GM23338 (cell line): ENCODE results near the gene SCAMP5. TPM values are rescaled to one million over a fixed set of nuclear protein-coding genes. Genes with fewer than 3 reads are reported as not detected.

Experiments
- ATAC-seq: fragments of 200-7000 bp; cut with Tn5 transposase; 3 replicates; pipeline ENCODE4 v1.9.1; 2020
- DNase-seq: peaks from one replicate; pipeline ENCODE4 v3.0.0-alpha.2; 2015; ENCODE audit warnings: low spot score
- H2AFZ ChIP-seq: fragments of 200-600 bp; sonication (generic); 2 replicates; pipeline ENCODE4 v1.8.0; 2016; ENCODE audit warnings: antibody characterized with exemption, mild to moderate bottlenecking, moderate library complexity
- H3F3A ChIP-seq: fragments of 200-600 bp; sonication (generic); replicated peaks from 2 replicates; pipeline ENCODE4 v1.8.0; 2017; ENCODE audit warnings: antibody characterized with exemption, mixed run types, low read depth
- H3K27ac ChIP-seq: fragments of 200-600 bp; sonication (generic); 2 replicates; pipeline ENCODE4 v1.6.1; 2016; ENCODE audit warnings: low read depth
- H3K27me3 ChIP-seq: fragments of 200-600 bp; sonication (generic); 2 replicates; pipeline ENCODE4 v1.8.0; 2016; ENCODE audit warnings: mild to moderate bottlenecking, mixed run types, moderate library complexity; ENCODE audit not compliant: insufficient read depth
- H3K36me3 ChIP-seq: fragments of 200-600 bp; sonication (generic); 2 replicates; pipeline ENCODE4 v1.8.0; 2016; ENCODE audit warnings: mild to moderate bottlenecking; ENCODE audit not compliant: insufficient read depth
- H3K4me1 ChIP-seq: fragments of 200-600 bp; sonication (generic); 2 replicates; pipeline ENCODE4 v1.8.0; 2016; ENCODE audit warnings: mild to moderate bottlenecking, moderate library complexity; ENCODE audit not compliant: insufficient read depth
- H3K4me2 ChIP-seq: fragments of 200-600 bp; sonication (generic); 2 replicates; pipeline ENCODE4 v1.7.1; 2017; ENCODE audit warnings: mixed run types
- H3K4me3 ChIP-seq: fragments of 200-600 bp; sonication (generic); 2 replicates; pipeline ENCODE4 v1.6.1; 2016; ENCODE audit warnings: mixed run types
- H3K79me2 ChIP-seq: fragments of 200-600 bp; sonication (generic); replicated peaks from 2 replicates; pipeline ENCODE4 v1.8.0; 2017; ENCODE audit warnings: mild to moderate bottlenecking; ENCODE audit not compliant: insufficient read depth
- H3K9me2 ChIP-seq: fragments of 200-600 bp; sonication (generic); 2 replicates; pipeline ENCODE4 v1.8.0; 2017; ENCODE audit not compliant: insufficient read depth
- H4K20me1 ChIP-seq: fragments of 200-600 bp; sonication (generic); replicated peaks from 2 replicates; pipeline ENCODE4 v1.8.0; 2017; ENCODE audit warnings: mild to moderate bottlenecking; ENCODE audit not compliant: insufficient read depth
- H3K27ac Mint-ChIP-seq: 2 replicates; pipeline ENCODE4 v1.8.0; 2020; ENCODE audit warnings: inconsistent platforms, mild to moderate bottlenecking, moderate library complexity, mixed read lengths
- H3K27me3 Mint-ChIP-seq: 3 replicates; pipeline ENCODE4 v1.8.0; 2022; ENCODE audit warnings: low read depth, mild to moderate bottlenecking, moderate library complexity, mixed read lengths, inconsistent platforms; ENCODE audit not compliant: insufficient read depth, poor library complexity
- H3K36me3 Mint-ChIP-seq: 3 replicates; pipeline ENCODE4 v1.8.0; 2021; ENCODE audit warnings: low read depth, mild to moderate bottlenecking, inconsistent platforms, moderate library complexity, mixed read lengths
- H3K4me1 Mint-ChIP-seq: 3 replicates; pipeline ENCODE4 v1.8.0; 2020; ENCODE audit warnings: mild to moderate bottlenecking, inconsistent platforms, mixed read lengths
- H3K4me3 Mint-ChIP-seq: 3 replicates; pipeline ENCODE4 v1.8.0; 2021; ENCODE audit warnings: moderate library complexity, mild to moderate bottlenecking, inconsistent platforms, mixed read lengths
- H3K9me3 Mint-ChIP-seq: 3 replicates; pipeline ENCODE4 v1.8.0; 2020; ENCODE audit warnings: moderate library complexity, mild to moderate bottlenecking, inconsistent platforms, mixed read lengths
- EZH2 ChIP-seq: fragments of 200-600 bp; sonication (generic); IDR thresholded peaks from one replicate; pipeline ENCODE4 v1.8.0; 2017; ENCODE audit warnings: antibody characterized with exemption, mild to moderate bottlenecking, low read depth; ENCODE audit not compliant: unreplicated experiment
- EZH2phosphoT487 ChIP-seq: fragments of 200-600 bp; sonication (generic); IDR thresholded peaks from one replicate; pipeline ENCODE4 v1.8.1; 2018; ENCODE audit warnings: antibody characterized with exemption; ENCODE audit not compliant: unreplicated experiment
- JUNB ChIP-seq: IDR thresholded peaks from one replicate; pipeline ENCODE4 v1.6.1; 2016; ENCODE audit warnings: antibody characterized with exemption; ENCODE audit not compliant: unreplicated experiment
- NANOG ChIP-seq: IDR thresholded peaks from 2 replicates; pipeline ENCODE4 v1.6.1; 2016; ENCODE audit warnings: antibody characterized with exemption, borderline replicate concordance
- POLR2AphosphoS5 ChIP-seq: IDR thresholded peaks from 2 replicates; pipeline ENCODE4 v1.6.1; 2016; ENCODE audit warnings: antibody characterized with exemption, low read depth
- STAT1 ChIP-seq: IDR thresholded peaks from one replicate; pipeline ENCODE4 v1.6.1; 2016; ENCODE audit warnings: antibody characterized with exemption; ENCODE audit not compliant: unreplicated experiment
- ZNF114 ChIP-seq: fragments of 250-450 bp; sonication (Bioruptor Pico); IDR thresholded peaks from 2 replicates; pipeline ENCODE4 v1.5.0; 2020; ENCODE audit warnings: mild to moderate bottlenecking, moderate library complexity
- ZNF331 ChIP-seq: fragments of 250-450 bp; sonication (Bioruptor Pico); IDR thresholded peaks from 2 replicates; pipeline ENCODE4 v1.5.0; 2020; ENCODE audit warnings: low read depth, mild to moderate bottlenecking, moderate library complexity
- polyA plus RNA-seq: library from polyadenylated mRNA; unstranded; fragments of >200 nt; fragmentation: Nextera tagmentation; extraction: Ambion mirVana; gene quantifications from 2 replicates; pipeline ENCODE4 v1.2.1, GENCODE V29; 2016
- total RNA-seq: library from RNA; depleted of rRNA; stranded (reverse); fragments of >200 nt; shearing (Covaris generic); gene quantifications from 2 replicates; pipeline ENCODE4 v1.2.3, GENCODE V29; 2014
- TF ChIP-seq, protein P1 (sequence below): fragments of 250-450 bp; sonication (Bioruptor Pico); IDR thresholded peaks from 2 replicates; pipeline ENCODE4 v1.5.0; 2020; ENCODE audit warnings: mild to moderate bottlenecking, moderate library complexity
- TF ChIP-seq, protein P2 (sequence below): IDR thresholded peaks from 2 replicates; pipeline ENCODE4 v1.6.1; 2016; ENCODE audit warnings: antibody characterized with exemption
- TF ChIP-seq, protein P3 (sequence below), 2 experiments: fragments of 200-600 bp in 1 of 2; sonication (generic) in 1 of 2; conservative IDR thresholded peaks; 2 replicates each; pipeline versions ENCODE4 v1.5.1 to v1.6.1; 2016 to 2017; ENCODE audit warnings: antibody characterized with exemption in 2 of 2, low read depth in 2 of 2, mild to moderate bottlenecking in 2 of 2, moderate library complexity in 1 of 2

The SCAMP5 gene
- total and polyA plus RNA-seq, 2 experiments from 2014 or later, result 12.8 to 43.3 TPM

DNA sequence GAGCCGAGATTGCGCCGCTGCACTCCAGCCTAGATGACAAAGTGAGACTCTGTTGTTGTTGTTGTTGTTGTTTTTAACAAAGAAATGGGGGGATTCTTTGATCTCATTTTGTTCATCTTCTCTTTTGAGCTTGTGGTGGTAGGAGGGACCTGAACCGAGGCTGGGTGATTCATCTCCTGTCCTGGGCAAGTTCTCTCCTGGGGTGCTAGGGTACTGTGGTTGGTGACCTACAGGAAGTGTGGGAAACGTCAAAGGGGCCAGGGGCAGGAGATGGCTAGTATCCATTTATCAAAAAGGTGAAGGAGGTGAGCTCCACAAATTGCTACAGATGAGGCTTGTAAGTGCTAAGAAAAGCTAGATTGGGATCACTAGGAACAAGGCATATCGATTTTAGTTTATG, 42.3 kb downstream of the SCAMP5 start:
- Mint-ChIP-seq H3K27me3 (peaks cover 2% of the 10 kb centered on the region), H3K4me1 (peaks cover 30% of the 10 kb centered on the region), H3K9me3 (no peaks in the 10 kb centered on the region; the same call in 2 of the 3 replicates), H3K27ac (no peak overlapping the region), H3K36me3 (peaks cover 11% of the 10 kb centered on the region), H3K4me3 (no peak overlapping the region)
- no peak for DNase-seq
- peaks cover 9% of the 10 kb centered on the region; the same call in 1 of the 2 replicates for H3K79me2 ChIP-seq
- H2AFZ ChIP-seq, result no peak overlapping the region
- H3K27ac ChIP-seq, result no peak overlapping the region
- no peaks in the 10 kb centered on the region for H3K9me2 ChIP-seq
- no peak overlapping the region for H3K4me2 ChIP-seq
- H3K36me3 ChIP-seq, result no peaks in the 10 kb centered on the region
- peaks cover 3% of the 10 kb centered on the region; the same call in 1 of the 2 replicates for H4K20me1 ChIP-seq
- H3K4me1 ChIP-seq, result peaks cover 11% of the 10 kb centered on the region
- ATAC-seq, result no peak
- TF ChIP-seq ZNF114 (no peak), POLR2AphosphoS5 (no peak), EZH2 (no peak), JUNB (no peak), ZNF331 (CRISPR knock-in tag) (no peak), NANOG (no peak), EZH2phosphoT487 (no peak), STAT1 (no peak)
- TF ChIP-seq, protein P1, sequence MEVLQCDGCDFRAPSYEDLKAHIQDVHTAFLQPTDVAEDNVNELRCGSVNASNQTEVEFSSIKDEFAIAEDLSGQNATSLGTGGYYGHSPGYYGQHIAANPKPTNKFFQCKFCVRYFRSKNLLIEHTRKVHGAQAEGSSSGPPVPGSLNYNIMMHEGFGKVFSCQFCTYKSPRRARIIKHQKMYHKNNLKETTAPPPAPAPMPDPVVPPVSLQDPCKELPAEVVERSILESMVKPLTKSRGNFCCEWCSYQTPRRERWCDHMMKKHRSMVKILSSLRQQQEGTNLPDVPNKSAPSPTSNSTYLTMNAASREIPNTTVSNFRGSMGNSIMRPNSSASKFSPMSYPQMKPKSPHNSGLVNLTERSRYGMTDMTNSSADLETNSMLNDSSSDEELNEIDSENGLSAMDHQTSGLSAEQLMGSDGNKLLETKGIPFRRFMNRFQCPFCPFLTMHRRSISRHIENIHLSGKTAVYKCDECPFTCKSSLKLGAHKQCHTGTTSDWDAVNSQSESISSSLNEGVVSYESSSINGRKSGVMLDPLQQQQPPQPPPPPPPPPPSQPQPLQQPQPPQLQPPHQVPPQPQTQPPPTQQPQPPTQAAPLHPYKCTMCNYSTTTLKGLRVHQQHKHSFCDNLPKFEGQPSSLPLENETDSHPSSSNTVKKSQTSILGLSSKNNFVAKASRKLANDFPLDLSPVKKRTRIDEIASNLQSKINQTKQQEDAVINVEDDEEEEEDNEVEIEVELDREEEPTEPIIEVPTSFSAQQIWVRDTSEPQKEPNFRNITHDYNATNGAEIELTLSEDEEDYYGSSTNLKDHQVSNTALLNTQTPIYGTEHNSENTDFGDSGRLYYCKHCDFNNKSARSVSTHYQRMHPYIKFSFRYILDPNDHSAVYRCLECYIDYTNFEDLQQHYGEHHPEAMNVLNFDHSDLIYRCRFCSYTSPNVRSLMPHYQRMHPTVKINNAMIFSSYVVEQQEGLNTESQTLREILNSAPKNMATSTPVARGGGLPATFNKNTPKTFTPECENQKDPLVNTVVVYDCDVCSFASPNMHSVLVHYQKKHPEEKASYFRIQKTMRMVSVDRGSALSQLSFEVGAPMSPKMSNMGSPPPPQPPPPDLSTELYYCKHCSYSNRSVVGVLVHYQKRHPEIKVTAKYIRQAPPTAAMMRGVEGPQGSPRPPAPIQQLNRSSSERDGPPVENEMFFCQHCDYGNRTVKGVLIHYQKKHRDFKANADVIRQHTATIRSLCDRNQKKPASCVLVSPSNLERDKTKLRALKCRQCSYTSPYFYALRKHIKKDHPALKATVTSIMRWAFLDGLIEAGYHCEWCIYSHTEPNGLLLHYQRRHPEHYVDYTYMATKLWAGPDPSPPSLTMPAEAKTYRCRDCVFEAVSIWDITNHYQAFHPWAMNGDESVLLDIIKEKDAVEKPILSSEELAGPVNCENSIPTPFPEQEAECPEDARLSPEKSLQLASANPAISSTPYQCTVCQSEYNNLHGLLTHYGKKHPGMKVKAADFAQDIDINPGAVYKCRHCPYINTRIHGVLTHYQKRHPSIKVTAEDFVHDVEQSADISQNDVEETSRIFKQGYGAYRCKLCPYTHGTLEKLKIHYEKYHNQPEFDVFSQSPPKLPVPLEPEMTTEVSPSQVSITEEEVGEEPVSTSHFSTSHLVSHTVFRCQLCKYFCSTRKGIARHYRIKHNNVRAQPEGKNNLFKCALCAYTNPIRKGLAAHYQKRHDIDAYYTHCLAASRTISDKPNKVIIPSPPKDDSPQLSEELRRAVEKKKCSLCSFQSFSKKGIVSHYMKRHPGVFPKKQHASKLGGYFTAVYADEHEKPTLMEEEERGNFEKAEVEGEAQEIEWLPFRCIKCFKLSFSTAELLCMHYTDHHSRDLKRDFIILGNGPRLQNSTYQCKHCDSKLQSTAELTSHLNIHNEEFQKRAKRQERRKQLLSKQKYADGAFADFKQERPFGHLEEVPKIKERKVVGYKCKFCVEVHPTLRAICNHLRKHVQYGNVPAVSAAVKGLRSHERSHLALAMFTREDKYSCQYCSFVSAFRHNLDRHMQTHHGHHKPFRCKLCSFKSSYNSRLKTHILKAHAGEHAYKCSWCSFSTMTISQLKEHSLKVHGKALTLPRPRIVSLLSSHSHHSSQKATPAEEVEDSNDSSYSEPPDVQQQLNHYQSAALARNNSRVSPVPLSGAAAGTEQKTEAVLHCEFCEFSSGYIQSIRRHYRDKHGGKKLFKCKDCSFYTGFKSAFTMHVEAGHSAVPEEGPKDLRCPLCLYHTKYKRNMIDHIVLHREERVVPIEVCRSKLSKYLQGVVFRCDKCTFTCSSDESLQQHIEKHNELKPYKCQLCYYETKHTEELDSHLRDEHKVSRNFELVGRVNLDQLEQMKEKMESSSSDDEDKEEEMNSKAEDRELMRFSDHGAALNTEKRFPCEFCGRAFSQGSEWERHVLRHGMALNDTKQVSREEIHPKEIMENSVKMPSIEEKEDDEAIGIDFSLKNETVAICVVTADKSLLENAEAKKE (CRISPR knock-in tag), result no peak
- TF ChIP-seq, protein P2, sequence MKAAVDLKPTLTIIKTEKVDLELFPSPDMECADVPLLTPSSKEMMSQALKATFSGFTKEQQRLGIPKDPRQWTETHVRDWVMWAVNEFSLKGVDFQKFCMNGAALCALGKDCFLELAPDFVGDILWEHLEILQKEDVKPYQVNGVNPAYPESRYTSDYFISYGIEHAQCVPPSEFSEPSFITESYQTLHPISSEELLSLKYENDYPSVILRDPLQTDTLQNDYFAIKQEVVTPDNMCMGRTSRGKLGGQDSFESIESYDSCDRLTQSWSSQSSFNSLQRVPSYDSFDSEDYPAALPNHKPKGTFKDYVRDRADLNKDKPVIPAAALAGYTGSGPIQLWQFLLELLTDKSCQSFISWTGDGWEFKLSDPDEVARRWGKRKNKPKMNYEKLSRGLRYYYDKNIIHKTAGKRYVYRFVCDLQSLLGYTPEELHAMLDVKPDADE, result no peak
- TF ChIP-seq, protein P3, sequence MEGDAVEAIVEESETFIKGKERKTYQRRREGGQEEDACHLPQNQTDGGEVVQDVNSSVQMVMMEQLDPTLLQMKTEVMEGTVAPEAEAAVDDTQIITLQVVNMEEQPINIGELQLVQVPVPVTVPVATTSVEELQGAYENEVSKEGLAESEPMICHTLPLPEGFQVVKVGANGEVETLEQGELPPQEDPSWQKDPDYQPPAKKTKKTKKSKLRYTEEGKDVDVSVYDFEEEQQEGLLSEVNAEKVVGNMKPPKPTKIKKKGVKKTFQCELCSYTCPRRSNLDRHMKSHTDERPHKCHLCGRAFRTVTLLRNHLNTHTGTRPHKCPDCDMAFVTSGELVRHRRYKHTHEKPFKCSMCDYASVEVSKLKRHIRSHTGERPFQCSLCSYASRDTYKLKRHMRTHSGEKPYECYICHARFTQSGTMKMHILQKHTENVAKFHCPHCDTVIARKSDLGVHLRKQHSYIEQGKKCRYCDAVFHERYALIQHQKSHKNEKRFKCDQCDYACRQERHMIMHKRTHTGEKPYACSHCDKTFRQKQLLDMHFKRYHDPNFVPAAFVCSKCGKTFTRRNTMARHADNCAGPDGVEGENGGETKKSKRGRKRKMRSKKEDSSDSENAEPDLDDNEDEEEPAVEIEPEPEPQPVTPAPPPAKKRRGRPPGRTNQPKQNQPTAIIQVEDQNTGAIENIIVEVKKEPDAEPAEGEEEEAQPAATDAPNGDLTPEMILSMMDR (conservative IDR thresholded peaks at IDR 0.05; ENCODE audit: low read depth in 2 of 2), result no peak
- H3K4me3 ChIP-seq, result no peak overlapping the region
- H3F3A ChIP-seq, result no peaks in the 10 kb centered on the region
- no peaks in the 10 kb centered on the region for H3K27me3 ChIP-seq
